HG02840 (cell line): Measurements from ENCODE around the gene DUSP16.

Experiments
- ATAC-seq: cut with Tn5 transposase; IDR thresholded peaks from one replicate; pipeline ENCODE4 v1.9.1; 2021; ENCODE audit warnings: mild to moderate bottlenecking, moderate library complexity, moderate number of reproducible peaks; ENCODE audit not compliant: unreplicated experiment, low FRiP score

DUSP16 gene

DNA sequence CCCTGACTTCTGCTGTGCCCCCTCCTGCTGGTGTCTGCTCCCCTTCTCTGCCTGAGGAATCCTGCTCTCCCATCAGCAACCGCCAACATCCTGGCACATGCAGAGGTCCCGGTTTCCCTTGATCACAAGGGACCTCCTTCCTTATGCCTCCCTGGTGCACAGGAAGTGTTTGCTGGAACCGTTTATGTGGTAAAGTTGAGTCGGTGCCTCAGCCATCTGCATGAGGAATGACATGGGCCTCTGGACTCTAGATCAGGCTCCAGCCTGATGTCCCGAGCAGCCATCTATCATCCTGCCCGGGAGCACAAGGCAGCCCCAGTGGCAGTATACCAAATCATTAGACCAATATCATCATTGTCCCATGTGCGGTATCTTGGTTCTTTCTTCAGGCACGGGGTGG, 115.4 kb downstream of the DUSP16 start:
- ATAC-seq, result no peak

DNA sequence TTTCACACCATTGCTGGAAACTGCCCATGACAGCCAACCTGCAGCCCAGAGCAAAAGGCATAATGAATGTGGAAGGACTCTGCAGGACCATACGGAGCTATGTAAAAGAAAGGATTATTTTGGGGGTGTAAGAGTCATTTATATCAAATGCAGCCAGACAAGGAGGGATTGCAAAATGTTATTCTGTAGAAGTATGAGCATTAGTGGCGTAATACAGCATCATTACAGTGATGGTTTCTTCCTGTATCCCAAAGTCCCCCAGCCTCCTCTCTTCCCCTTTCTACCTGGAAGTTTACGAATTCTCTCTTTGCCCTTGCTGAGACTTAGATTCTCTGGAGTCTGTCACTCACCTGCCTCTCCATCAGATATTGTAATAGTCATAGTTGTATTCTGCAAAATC, 115.9 kb downstream of the DUSP16 start:
- no peak for ATAC-seq

DNA sequence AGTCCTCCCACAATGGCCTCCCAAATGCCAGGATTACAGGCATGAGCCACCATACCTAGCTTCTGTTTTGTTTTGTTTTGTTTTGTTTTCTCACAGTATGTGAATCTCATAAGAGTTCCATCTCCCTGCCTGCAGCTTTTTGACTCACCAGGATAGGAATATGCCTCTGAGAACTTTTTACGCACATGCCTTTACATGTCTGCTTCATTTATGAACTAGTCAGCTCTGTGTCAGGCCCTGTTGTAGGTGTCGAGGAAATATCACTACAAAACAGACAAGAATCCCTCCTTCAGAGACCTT, 116.8 kb downstream of the DUSP16 start:
- ATAC-seq, result no peak

- no peak for ATAC-seq
Observed at GRCh38 chr12:12445165-12445881, 117.3 kb downstream of the DUSP16 start.

GRCh38 chr12:12443431-12443878, 119.2 kb downstream of the DUSP16 start:
- no peak for ATAC-seq

GRCh38 chr12:12442548-12443071, 120.1 kb downstream of the DUSP16 start:
- no peak for ATAC-seq

- ATAC-seq, result no peak
Observed at GRCh38 chr12:12441843-12442461, 120.7 kb downstream of the DUSP16 start.

DNA sequence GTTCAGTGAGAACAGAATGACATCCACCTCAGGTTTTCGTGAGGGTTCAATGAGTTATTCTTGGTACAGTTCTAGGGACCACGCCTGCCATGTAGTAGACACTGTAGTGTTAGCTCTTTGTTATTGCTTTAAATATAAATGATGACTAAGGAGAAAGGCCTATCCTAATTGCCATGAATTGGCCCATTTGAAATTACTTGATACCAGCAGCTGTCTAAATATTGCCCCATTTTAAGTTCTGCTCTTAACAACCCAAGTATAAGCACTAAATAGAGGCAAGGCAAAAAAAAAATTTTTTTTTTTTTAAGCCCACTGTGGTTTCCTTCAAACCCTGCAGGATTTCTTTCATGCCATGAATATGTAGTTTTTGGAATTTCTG, 121.2 kb downstream of the DUSP16 start:
- no peak for ATAC-seq

GRCh38 chr12:12440784-12441428, 121.8 kb downstream of the DUSP16 start:
- no peak for ATAC-seq

GRCh38 chr12:12439636-12440035, 123.0 kb downstream of the DUSP16 start:
- ATAC-seq, result no peak

GRCh38 chr12:12436831-12437345, 125.8 kb downstream of the DUSP16 start:
- ATAC-seq, result no peak

DNA sequence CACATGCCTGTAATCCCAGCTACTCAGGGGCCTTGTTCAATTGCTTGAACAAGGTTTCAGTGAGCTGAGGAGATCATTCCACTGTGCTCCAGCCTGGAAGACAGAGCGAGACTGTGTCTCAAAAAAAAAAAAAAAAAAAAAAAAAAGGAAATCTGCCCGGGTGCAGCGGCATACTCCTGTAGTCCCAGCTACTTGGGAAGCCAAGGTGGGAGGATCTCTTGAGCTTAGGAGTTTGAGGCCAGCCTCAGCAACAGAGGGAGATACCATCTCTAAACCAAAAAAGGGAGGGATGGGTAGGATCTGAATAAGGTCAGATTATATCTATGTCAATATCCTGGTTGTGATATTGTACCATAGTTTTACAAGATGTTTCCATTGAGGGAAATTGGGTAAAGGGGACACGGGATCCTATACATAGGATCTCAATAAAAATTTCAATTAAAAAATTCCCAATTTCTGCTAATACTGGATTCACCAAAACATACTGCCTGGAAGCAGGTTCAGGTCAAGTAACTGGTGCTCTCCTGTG, 129.4 kb downstream of the DUSP16 start:
- no peak for ATAC-seq

- ATAC-seq, result no peak
Observed at GRCh38 chr12:12432364-12432763, 130.3 kb downstream of the DUSP16 start.

GRCh38 chr12:12428961-12429657, 133.6 kb downstream of the DUSP16 start:
- ATAC-seq, result no peak

DNA sequence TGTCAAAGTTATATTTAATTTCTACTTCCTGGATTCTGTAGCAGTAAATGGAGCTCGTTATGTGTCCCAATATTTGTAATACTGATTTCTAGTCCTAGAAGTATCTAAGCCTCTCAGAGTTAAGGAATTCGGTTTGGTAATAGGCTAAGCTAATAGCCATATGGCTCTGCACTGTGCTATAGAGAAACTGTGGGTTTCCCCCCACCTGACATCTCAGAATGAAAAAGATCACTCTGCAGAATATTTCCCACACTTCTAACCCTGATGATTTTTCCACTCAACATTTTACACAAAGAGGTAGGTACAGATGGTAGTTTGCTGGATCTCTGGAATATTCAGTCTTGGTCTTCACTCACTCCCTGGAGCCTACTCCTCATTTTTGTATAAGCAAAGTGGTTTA, 134.6 kb downstream of the DUSP16 start:
- no peak for ATAC-seq

DNA sequence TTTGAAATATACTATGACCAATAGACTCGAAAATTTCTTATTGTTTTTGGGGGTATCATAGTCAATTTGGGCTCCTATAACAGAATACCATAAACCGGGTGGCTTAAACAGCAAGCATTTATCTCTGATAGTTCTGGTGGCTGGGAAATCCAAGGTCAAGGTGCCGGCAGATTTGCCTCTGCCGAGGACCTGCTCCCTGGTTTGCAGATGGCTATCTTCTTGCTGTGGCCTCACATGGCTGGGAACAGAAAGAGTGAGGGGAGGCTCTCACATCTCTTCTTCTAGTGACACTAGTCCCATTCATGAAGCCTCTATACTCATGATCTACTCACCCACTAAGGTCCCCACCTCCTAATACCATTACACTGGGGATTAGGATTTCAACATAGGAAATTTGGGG, 135.1 kb downstream of the DUSP16 start:
- ATAC-seq, result no peak

DNA sequence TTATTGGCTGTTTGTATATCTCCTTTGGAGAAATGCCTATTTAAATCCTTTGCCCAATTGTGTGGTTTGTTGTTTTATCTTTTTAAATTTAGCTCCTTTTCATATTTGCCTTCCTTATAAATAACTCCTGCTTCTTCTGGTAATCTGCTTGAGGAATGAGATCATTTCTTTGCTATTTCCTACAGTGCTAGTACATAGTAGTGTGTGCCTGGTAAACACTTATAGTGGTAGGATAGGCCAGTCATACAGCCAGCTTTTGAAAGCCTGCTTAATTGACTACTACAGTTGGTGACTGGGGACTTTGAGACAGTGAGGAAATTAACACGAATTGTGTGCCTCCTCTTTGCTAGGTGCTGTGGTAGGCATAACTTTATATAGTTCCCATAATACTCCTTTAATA, 137.0 kb downstream of the DUSP16 start:
- no peak for ATAC-seq

DNA sequence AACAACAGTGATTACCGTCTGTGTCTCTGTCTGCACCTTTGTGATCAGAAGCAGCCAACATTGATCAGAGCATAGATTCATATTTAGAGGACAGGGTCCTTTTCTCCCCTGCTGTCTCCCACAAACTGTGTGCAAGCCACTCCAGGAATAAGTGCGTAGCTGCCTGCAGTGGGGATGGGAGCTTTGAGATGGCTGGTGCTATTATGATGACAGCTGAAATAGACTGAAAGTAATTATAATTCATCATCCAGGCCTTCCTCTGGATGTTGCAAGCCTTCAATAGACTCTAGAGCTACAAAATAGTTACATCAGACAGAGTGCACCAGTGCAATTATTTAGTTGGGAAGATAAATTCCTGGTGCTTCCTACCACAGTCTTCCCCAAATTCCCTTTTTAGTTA, 137.7 kb downstream of the DUSP16 start:
- no peak for ATAC-seq
